Common myeloid progenitor, CD34-positive (primary cell): ENCODE data around the gene ANKRD40.
A peak's percentile ranks its signal among the peaks of the same experiment; 100 is the strongest.

ENCODE experiments used
- CTCF ChIA-PET: fragments of 350-600 bp; sonication (Branson Sonifier 250); formaldehyde crosslinking; loops from one replicate; lab custom pipeline; 2021; ENCODE audit warnings: antibody characterized with exemption; lab: Charles Lee
- POLR2A ChIA-PET: fragments of 350-600 bp; sonication (Branson Sonifier 250); formaldehyde crosslinking; loops from one replicate; lab custom pipeline; 2021; ENCODE audit warnings: antibody characterized with exemption; lab: Charles Lee
- DNase-seq, 3 donors: peaks; one replicate each; pipeline versions ENCODE4 v3.0.0 to v3.0.0-alpha.2; 2013
- H3K27ac ChIP-seq, 2 experiments: 1 replicate in 1 of 2; 2 replicates in 1 of 2; pipeline ENCODE4 v1.7.0; 2013; ENCODE audit warnings: inconsistent platforms in 2 of 2, low read length in 2 of 2, mild to moderate bottlenecking in 2 of 2, low read depth in 1 of 2, moderate library complexity in 1 of 2; ENCODE audit not compliant: severe bottlenecking in 2 of 2, insufficient read depth in 1 of 2, poor library complexity in 1 of 2
- H3K27me3 ChIP-seq, 5 experiments: replicated peaks in 2 of 5; 1 replicate in 3 of 5; 2 replicates in 2 of 5; pipeline versions ENCODE4 v1.6.1 to v1.7.0; 2013; ENCODE audit warnings: low read length in 4 of 5, mild to moderate bottlenecking in 2 of 5, moderate library complexity in 2 of 5, inconsistent platforms in 1 of 5; ENCODE audit not compliant: insufficient read depth in 5 of 5, control insufficient read depth in 4 of 5
- H3K36me3 ChIP-seq, 4 experiments: 1 replicate in 2 of 4; 2 replicates in 2 of 4; pipeline versions ENCODE4 v1.6.1 to v1.7.0; 2013; ENCODE audit warnings: low read length in 3 of 4, control low read depth in 1 of 4, mild to moderate bottlenecking in 1 of 4; ENCODE audit not compliant: control insufficient read depth in 4 of 4, insufficient read depth in 4 of 4
- H3K4me1 ChIP-seq, 4 experiments: 1 replicate in 3 of 4; 2 replicates in 1 of 4; pipeline versions ENCODE4 v1.6.1 to v1.7.1; 2013; ENCODE audit warnings: low read length in 3 of 4, mild to moderate bottlenecking in 3 of 4, control low read depth in 1 of 4, inconsistent platforms in 1 of 4, moderate library complexity in 1 of 4; ENCODE audit not compliant: control insufficient read depth in 4 of 4, insufficient read depth in 4 of 4; ENCODE audit errors: control extremely low read depth in 1 of 4
- H3K4me3 ChIP-seq, 7 experiments: 1 replicate in 4 of 7; 2 replicates in 3 of 7; pipeline versions ENCODE4 v1.5.1 to v1.7.0; 2013; ENCODE audit warnings: mild to moderate bottlenecking in 7 of 7, low read length in 6 of 7, moderate library complexity in 6 of 7, inconsistent platforms in 2 of 7, low read depth in 2 of 7, control low read depth in 1 of 7; ENCODE audit not compliant: insufficient read depth in 4 of 7, control insufficient read depth in 1 of 7; ENCODE audit errors: extremely low read depth in 1 of 7
- H3K9me3 ChIP-seq, 5 experiments: 1 replicate in 4 of 5; 2 replicates in 1 of 5; pipeline versions ENCODE4 v1.6.1 to v1.7.1; 2013; ENCODE audit warnings: low read length in 4 of 5, mild to moderate bottlenecking in 2 of 5, inconsistent platforms in 1 of 5, low read depth in 1 of 5, moderate library complexity in 1 of 5; ENCODE audit not compliant: control insufficient read depth in 4 of 5, insufficient read depth in 2 of 5; ENCODE audit errors: control extremely low read depth in 1 of 5
- WGBS: methylation state at CpG from one replicate; pipeline ENCODE4 v1.1.5; 2013; ENCODE audit not compliant: insufficient coverage; 5-methylcytosine and 5-hydroxymethylcytosine counted together

The ANKRD40 gene

DNA sequence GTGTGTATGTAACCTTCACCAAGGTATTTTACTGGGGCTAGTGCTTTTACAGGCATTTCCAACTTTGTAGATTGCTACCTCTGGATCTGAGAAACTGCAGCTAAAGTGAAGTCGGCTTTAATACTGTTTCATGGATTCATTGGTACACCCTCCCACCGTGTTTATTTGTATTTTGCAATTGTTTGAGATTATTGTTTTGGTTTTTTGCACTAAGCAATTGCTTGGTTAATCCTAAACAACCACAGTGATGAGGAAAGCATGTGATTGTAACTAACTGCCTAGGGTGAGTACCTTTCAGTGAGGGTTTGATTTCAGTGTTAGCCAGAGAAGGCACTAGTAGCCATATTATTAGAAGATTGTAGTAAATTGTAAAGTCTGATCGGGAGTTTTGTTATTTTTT is 15.0 kb upstream of the ANKRD40 start:
- H3K4me3 ChIP-seq = no peak overlapping the region
- no peak overlapping the region for H3K27ac ChIP-seq
- H3K27me3 ChIP-seq = no peaks in the 10 kb centered on the region
- H3K9me3 ChIP-seq = no peaks in the 10 kb centered on the region
- peaks cover 0 to 9% (median 2%) of the 10 kb centered on the region in 4 experiments for H3K36me3 ChIP-seq
- no peak for DNase-seq
- 100% methylated on average over 1 of the region's 3 CpGs for WGBS
- peaks cover 19 to 37% (median 25%) of the 10 kb centered on the region in 4 experiments for H3K4me1 ChIP-seq
- ChIA-PET CTCF (interaction anchor here (1.0 kb wide), 1 partner anchor 92 kb away, joined by 3 read pairs; no protein-coding TSS in a partner anchor), POLR2A (no interaction called here)

DNA sequence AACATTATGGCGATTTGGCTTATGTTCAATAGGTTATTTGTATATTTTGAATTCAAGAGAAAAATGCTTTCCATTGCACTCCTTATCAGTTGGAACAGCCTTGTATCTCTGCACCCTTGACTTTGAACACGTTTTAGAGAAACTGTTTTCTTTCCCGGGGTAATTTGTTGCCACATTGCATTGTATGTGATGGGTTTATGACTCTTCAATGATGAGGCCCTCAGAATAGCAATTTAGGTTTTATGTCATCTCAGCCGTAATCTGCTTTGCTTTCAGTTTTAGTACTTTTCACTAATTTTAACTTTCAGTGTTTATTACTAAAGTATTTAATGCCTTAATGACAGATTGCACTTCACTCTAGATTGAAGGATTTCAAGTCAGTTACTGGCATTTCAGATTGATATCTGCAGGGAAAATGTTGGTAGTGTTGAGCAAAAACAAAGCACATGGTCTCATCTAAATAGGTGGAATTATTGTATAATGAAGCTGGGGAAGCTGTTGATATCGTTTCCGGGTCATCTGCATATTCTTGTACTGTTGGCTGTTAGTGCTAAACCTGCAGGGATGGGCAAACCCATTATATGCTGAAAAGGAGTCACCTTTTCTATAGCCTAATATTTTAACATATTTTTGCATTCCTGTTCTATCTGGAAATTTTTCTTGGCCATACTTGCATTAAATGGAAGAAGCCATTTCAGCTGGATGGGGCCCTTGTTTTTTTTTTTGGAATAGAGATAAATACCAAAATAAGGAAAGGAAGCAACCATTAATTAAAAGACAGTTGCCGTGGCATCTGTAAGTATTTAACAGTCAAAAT is 13.7 kb upstream of the ANKRD40 start:
- ChIA-PET POLR2A (no interaction called here), CTCF (interaction anchor here (0.9 kb wide), 1 partner anchor 8 kb away, joined by 3 read pairs; no protein-coding TSS in a partner anchor)
- peaks cover 17 to 37% (median 24%) of the 10 kb centered on the region in 4 experiments for H3K4me1 ChIP-seq
- no peaks in the 10 kb centered on the region for H3K9me3 ChIP-seq
- peaks cover 0 to 4% (median 2%) of the 10 kb centered on the region in 4 experiments for H3K36me3 ChIP-seq
- WGBS = 3% methylated on average over 5 of the region's 7 CpGs
- no peaks in the 10 kb centered on the region for H3K27me3 ChIP-seq
- peak overlapping the region; percentile 92 to 97 for H3K27ac ChIP-seq
- DNase-seq = peak in 2 of 3 donors; percentile 30 to 46
- H3K4me3 ChIP-seq = peak overlapping the region in 6 of 7 experiments; percentile 88 to 99 (median 96)

DNA sequence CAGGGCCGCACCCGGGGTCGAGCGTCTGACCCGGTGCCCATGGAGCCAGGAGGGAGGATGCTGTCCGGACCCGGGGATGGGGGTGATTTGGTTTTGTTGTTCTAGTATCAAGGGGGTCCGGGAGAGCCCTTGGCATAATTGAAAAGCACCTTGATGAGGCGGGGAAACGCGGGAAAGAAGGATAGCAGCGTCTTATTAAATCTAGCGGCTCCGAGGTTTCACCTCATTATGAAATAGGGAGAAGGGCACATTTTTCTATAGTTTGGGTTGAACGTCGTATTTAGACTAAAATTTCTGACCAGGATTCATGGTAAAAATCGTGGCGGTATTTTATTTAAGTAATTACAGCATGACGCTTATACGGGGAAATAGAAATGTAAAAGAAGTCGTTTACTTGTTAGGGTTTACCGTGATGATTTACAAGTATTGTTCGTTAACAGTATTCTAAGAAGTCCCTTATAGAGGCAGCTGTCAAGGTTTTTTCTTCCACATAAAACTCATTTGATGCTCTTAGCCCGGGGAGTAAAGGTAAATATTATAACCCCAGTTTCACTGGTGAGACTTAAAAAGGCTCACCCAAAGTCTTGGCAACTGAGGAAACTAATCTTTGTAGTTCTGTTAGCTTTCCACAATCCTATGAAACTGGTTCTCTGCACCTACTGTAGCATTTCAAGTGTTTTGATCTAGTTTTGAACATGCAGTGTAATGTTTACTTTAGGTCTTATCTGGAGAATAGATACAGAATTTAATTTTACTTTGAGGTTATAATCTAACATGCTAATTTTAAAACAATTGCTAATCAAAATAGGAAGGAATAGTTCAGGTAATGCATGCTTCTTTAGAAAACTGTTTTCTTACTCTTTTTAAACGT is 12.4 kb upstream of the ANKRD40 start:
- ChIA-PET CTCF (no interaction called here), POLR2A (interaction anchor here (0.8 kb wide), 1 partner anchor 11 kb away, joined by 5 read pairs; no protein-coding TSS in a partner anchor)
- no peaks in the 10 kb centered on the region for H3K9me3 ChIP-seq
- no peaks in the 10 kb centered on the region for H3K27me3 ChIP-seq
- peaks cover 15 to 37% (median 24%) of the 10 kb centered on the region in 4 experiments for H3K4me1 ChIP-seq
- peak overlapping the region; percentile 92 to 97 for H3K27ac ChIP-seq
- H3K4me3 ChIP-seq = peak overlapping the region; percentile 56 to 99 (median 95)
- DNase-seq = no peak
- peaks cover 0 to 4% (median 2%) of the 10 kb centered on the region in 4 experiments for H3K36me3 ChIP-seq
- under 1% methylated on average over 21 of the region's 25 CpGs for WGBS

DNA sequence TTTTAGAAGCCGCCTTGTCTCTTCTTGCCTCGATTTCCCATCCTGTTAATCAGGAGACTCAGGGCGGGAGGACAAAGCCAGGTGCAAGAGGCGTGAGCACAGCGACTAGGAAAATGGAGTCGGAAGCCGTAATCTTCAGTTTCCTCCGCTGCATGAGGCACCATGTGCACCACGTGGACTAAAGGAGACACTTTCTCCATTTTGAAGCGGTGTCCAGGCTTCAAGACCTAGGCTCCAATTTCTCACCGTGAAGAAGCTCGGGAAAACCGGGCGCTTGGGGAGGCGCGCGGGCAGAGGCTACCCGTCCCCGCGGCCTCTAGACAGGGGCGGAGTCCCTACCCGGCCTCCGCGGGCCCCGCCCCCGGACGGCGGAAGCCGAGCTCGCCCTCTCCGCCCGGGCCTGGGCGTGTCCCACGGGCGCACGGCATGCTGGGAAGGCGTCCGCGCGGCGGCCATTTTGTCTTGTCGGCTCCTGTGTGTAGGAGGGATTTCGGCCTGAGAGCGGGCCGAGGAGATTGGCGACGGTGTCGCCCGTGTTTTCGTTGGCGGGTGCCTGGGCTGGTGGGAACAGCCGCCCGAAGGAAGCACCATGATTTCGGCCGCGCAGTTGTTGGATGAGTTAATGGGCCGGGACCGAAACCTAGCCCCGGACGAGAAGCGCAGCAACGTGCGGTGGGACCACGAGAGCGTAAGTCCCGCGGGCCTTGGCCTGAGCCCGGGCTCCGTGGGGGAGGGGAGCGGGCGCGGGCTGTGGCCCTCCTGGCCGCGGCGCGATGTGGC is 11.6 kb upstream of the ANKRD40 start, which contains the start of gene LUC7L3:
LUC7L3 (plus strand) TSS at position 460 of the 780 bp plus-strand sequence; CDS start at position 590, 130 bp downstream.
- Histone ChIP-seq H3K4me3 (peak within 1 kb of the TSS; percentile 56 to 99 (median 95)), H3K4me1 (peaks cover 15 to 37% (median 24%) of the 10 kb centered on the region in 4 experiments), H3K9me3 (no peaks in the 10 kb centered on the region), H3K27ac (peak within 1 kb of the TSS; percentile 92 to 97), H3K36me3 (peaks cover 0 to 4% (median 0%) of the 10 kb centered on the region in 4 experiments), H3K27me3 (no peaks in the 10 kb centered on the region)
- ChIA-PET CTCF (interaction anchor here (0.8 kb wide), 1 partner anchor 28 kb away, joined by 3 read pairs; no protein-coding TSS in a partner anchor), POLR2A (interaction anchor here (0.8 kb wide), 1 partner anchor 10 kb away, joined by 5 read pairs; no protein-coding TSS in a partner anchor)
- 3% methylated on average over 53 of the region's 76 CpGs for WGBS
- DNase-seq = peak; percentile 94 to 97 (median 96)

DNA sequence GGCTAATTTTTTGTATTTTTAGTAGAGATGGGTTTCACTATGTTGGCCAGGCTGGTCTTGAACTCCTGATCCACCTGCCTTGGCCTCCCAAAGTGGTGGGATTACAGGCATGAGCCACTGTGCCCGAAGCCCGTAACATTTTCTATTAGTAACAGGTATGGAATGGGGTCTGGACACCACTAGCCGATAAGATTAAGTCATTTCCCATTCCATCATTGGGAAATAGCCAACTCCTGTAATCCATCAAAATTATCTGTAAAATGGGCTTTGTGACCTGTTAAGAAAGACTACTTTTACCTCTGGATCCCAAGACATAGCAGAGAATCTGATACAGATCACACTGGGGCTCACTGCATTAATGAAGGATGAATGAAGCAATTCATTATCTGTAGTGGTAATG is 7.8 kb upstream of the ANKRD40 start:
- ChIA-PET CTCF (interaction anchor here (1.0 kb wide), 1 partner anchor 89 kb away, joined by 3 read pairs; no protein-coding TSS in a partner anchor), POLR2A (no interaction called here)
- Histone ChIP-seq H3K4me3 (no peak overlapping the region), H3K27me3 (no peaks in the 10 kb centered on the region), H3K27ac (no peak overlapping the region), H3K4me1 (peaks cover 0 to 7% (median 4%) of the 10 kb centered on the region in 4 experiments), H3K9me3 (no peaks in the 10 kb centered on the region), H3K36me3 (no peaks in the 10 kb centered on the region)
- 100% methylated on average over 1 of the region's 3 CpGs for WGBS
- DNase-seq = no peak

DNA sequence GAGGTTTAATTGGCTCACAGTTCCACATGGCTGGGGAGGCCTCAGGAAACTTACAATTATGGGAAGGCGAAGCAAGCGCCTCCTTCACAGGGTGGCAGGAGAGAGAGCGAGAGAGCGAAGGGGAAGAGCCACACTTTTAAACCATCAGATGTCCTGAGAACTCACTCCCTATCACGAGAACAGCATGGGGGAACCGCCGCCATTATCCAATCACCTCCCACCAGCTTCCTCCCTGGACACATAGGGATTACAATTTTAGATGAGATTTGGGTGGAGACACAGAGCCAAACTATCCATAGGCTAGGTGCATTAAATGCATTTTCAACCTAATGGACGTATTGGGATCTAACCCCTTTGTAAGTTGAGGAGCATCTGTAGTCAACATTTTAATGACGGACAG is 4.9 kb upstream of the ANKRD40 start:
- WGBS = 100% methylated on average over 4 of the region's 9 CpGs
- H3K36me3 ChIP-seq = no peaks in the 10 kb centered on the region
- DNase-seq = no peak
- H3K27ac ChIP-seq = no peak overlapping the region
- POLR2A ChIA-PET = no interaction called here
- H3K9me3 ChIP-seq = no peaks in the 10 kb centered on the region
- H3K27me3 ChIP-seq = no peaks in the 10 kb centered on the region
- CTCF ChIA-PET = interaction anchor here (1.1 to 1.4 kb wide), 2 partner anchors 9 to 18 kb away, joined by 3 read pairs; no protein-coding TSS in a partner anchor
- peaks cover 10 to 19% (median 17%) of the 10 kb centered on the region in 4 experiments for H3K4me1 ChIP-seq
- no peak overlapping the region for H3K4me3 ChIP-seq
